ENCODE measurements around the gene WDR35. TPM values are rescaled to one million over a fixed set of nuclear protein-coding genes. Genes with fewer than 3 reads are reported as not detected.

The WDR35 gene
- 4.3 and 4.8 TPM in 2 replicates for total RNA-seq

GRCh38 chr2:19989667-19990415, at the start of gene WDR35:
WDR35 (minus strand) TSS chr2:19990105; CDS start chr2:19990015, 90 bp downstream.

GRCh38 chr2:20012282-20013125, 22.6 kb upstream of the WDR35 start, which contains the start of gene MATN3:
MATN3 (minus strand) TSS chr2:20012668; CDS start chr2:20012631, 37 bp downstream.

GRCh38 chr2:19901442-19902215, 88.3 kb downstream of the WDR35 start, which contains the start of gene TTC32:
TTC32 (minus strand) TSS chr2:19901983; CDS start chr2:19901854, 129 bp downstream.

Other genes with a start within 250 kb of the WDR35 start
- 0.88 and 4.2 TPM in 2 replicates for gene TTC32, start 88.1 kb downstream of the WDR35 start, total RNA-seq
- gene MATN3, start 22.6 kb upstream of the WDR35 start, total RNA-seq: 0.62 and 0.73 TPM in 2 replicates
- gene LAPTM4A, start 61.5 kb upstream of the WDR35 start, total RNA-seq: 281 and 285 TPM in 2 replicates
- gene SDC1, start 235.0 kb upstream of the WDR35 start, total RNA-seq: 1.6 and 2.4 TPM in 2 replicates